OCI-LY1 (cell line): ENCODE measurements around the gene ARHGEF17.

Experiments
- H2AFZ ChIP-seq: fragments of 200-600 bp; sonication (generic), shearing (Covaris generic); 2 replicates; pipeline ENCODE4 v1.6.0; 2014; ENCODE audit warnings: antibody characterized with exemption, mild to moderate bottlenecking, low read length
- H3F3A ChIP-seq: fragments of 200-600 bp; sonication (generic), shearing (Covaris generic); 2 replicates; pipeline ENCODE4 v1.6.0; 2014; ENCODE audit warnings: mild to moderate bottlenecking, antibody characterized with exemption, low read length, moderate library complexity; ENCODE audit not compliant: insufficient read depth
- H3K27ac ChIP-seq: fragments of 200-600 bp; sonication (generic); 2 replicates; pipeline ENCODE4 v1.5.1; 2014; ENCODE audit warnings: low read length, mixed run types, mild to moderate bottlenecking, low read depth; ENCODE audit not compliant: poor library complexity, severe bottlenecking
- H3K27me3 ChIP-seq: fragments of 200-600 bp; sonication (generic); 2 replicates; pipeline ENCODE4 v1.6.0; 2014; ENCODE audit warnings: antibody characterized with exemption, mild to moderate bottlenecking, low read length, moderate library complexity; ENCODE audit not compliant: insufficient read depth
- H3K36me3 ChIP-seq: fragments of 200-600 bp; sonication (generic); 2 replicates; pipeline ENCODE4 v1.6.1; 2014; ENCODE audit warnings: mild to moderate bottlenecking, antibody characterized with exemption, low read length, moderate library complexity, mixed read lengths; ENCODE audit not compliant: insufficient read depth
- H3K4me1 ChIP-seq: fragments of 200-600 bp; sonication (generic); 2 replicates; pipeline ENCODE4 v1.5.1; 2014; ENCODE audit warnings: mild to moderate bottlenecking, low read length, moderate library complexity; ENCODE audit not compliant: insufficient read depth, severe bottlenecking
- H3K4me2 ChIP-seq: fragments of 200-600 bp; sonication (generic), shearing (Covaris generic); 2 replicates; pipeline ENCODE4 v1.6.1; 2014; ENCODE audit warnings: low read length
- H3K4me3 ChIP-seq: fragments of 200-600 bp; sonication (generic); 2 replicates; pipeline ENCODE4 v1.5.1; 2014; ENCODE audit warnings: low read length, low read depth, mild to moderate bottlenecking, mixed read lengths; ENCODE audit not compliant: poor library complexity, severe bottlenecking
- H3K79me2 ChIP-seq: fragments of 200-600 bp; shearing (Covaris generic); 2 replicates; pipeline ENCODE4 v1.6.1; 2016; ENCODE audit warnings: mixed run types, low read length, mixed read lengths; ENCODE audit not compliant: insufficient read depth
- H3K9ac ChIP-seq: fragments of 200-600 bp; sonication (generic), shearing (Covaris generic); 2 replicates; pipeline ENCODE4 v1.6.1; 2014; ENCODE audit warnings: mild to moderate bottlenecking, low read length, mixed read lengths
- H3K9me2 ChIP-seq: fragments of 200-600 bp; sonication (generic), shearing (Covaris generic); 2 replicates; pipeline ENCODE4 v1.6.1; 2014; ENCODE audit warnings: low read depth, mild to moderate bottlenecking, low read length, mixed read lengths
- H3K9me3 ChIP-seq: fragments of 200-600 bp; shearing (Covaris generic); 2 replicates; pipeline ENCODE4 v1.6.1; 2014; ENCODE audit warnings: low read length, mixed read lengths
- H4K20me1 ChIP-seq: fragments of 200-600 bp; sonication (generic), shearing (Covaris generic); 2 replicates; pipeline ENCODE4 v1.6.0; 2016; ENCODE audit warnings: mild to moderate bottlenecking, low read length; ENCODE audit not compliant: insufficient read depth
- CTCF ChIP-seq: fragments of 200-600 bp; sonication (generic), shearing (Covaris generic); IDR thresholded peaks from 2 replicates; pipeline ENCODE4 v1.5.1; 2017; ENCODE audit warnings: mild to moderate bottlenecking, antibody characterized with exemption, low read length, moderate library complexity, mixed read lengths
- EZH2 ChIP-seq: fragments of 200-600 bp; sonication (generic), shearing (Covaris generic); IDR thresholded peaks from 2 replicates; pipeline ENCODE4 v1.8.0; 2017; ENCODE audit warnings: borderline replicate concordance, mixed run types, mild to moderate bottlenecking, antibody characterized with exemption, low read length, moderate library complexity, mixed read lengths

The ARHGEF17 gene

GRCh38 chr11:73308003-73308960 is at the start of gene ARHGEF17:
ARHGEF17 (plus strand) TSS chr11:73308276; CDS start chr11:73308639, 363 bp downstream.
- peak within 1 kb of the TSS; percentile 83 for H3K4me3 ChIP-seq

GRCh38 chr11:73259406-73260126 is 48.5 kb upstream of the ARHGEF17 start:
- TF ChIP-seq CTCF = no peak
- no peak for TF ChIP-seq EZH2
- H3K4me1 ChIP-seq = no peaks in the 10 kb centered on the region
- no peaks in the 10 kb centered on the region for H4K20me1 ChIP-seq
- H3K4me3 ChIP-seq = no peak overlapping the region
- H3K27ac ChIP-seq = no peak overlapping the region
- no peaks in the 10 kb centered on the region for H3K36me3 ChIP-seq
- H3K4me2 ChIP-seq = no peak overlapping the region
- no peaks in the 10 kb centered on the region for H3K27me3 ChIP-seq
- H3K9ac ChIP-seq = no peak overlapping the region
- H3F3A ChIP-seq = no peaks in the 10 kb centered on the region
- no peaks in the 10 kb centered on the region for H3K79me2 ChIP-seq
- no peaks in the 10 kb centered on the region for H3K9me3 ChIP-seq
- H2AFZ ChIP-seq = no peak overlapping the region
- H3K9me2 ChIP-seq = no peaks in the 10 kb centered on the region

More at GRCh38 chr11:73308003-73308960, at the start of gene ARHGEF17:
- Histone ChIP-seq H3K9ac (peak within 1 kb of the TSS; percentile 56), H3K36me3 (no peaks in the 10 kb centered on the region), H3K9me2 (no peaks in the 10 kb centered on the region), H4K20me1 (no peaks in the 10 kb centered on the region), H3K27me3 (no peaks in the 10 kb centered on the region), H3K79me2 (no peaks in the 10 kb centered on the region), H3K4me1 (peaks cover 14% of the 10 kb centered on the region), H3K9me3 (no peaks in the 10 kb centered on the region), H3F3A (no peaks in the 10 kb centered on the region), H3K27ac (no peak within 1 kb of the TSS), H2AFZ (no peak within 1 kb of the TSS; the same call in 1 of the 2 replicates), H3K4me2 (peak within 1 kb of the TSS; percentile 98)
- no peak for TF ChIP-seq CTCF
- no peak for TF ChIP-seq EZH2

GRCh38 chr11:73260127-73260457 is 48.0 kb upstream of the ARHGEF17 start:
- no peak overlapping the region for H3K27ac ChIP-seq
- H3K27me3 ChIP-seq = no peaks in the 10 kb centered on the region
- TF ChIP-seq CTCF (no peak), EZH2 (no peak)
- no peak overlapping the region for H3K4me3 ChIP-seq
- H3K9ac ChIP-seq = no peak overlapping the region
- H3K4me2 ChIP-seq = no peak overlapping the region
- H3K9me2 ChIP-seq = no peaks in the 10 kb centered on the region
- H3K9me3 ChIP-seq = no peaks in the 10 kb centered on the region
- no peak overlapping the region for H2AFZ ChIP-seq
- no peaks in the 10 kb centered on the region for H3F3A ChIP-seq
- no peaks in the 10 kb centered on the region for H3K4me1 ChIP-seq
- no peaks in the 10 kb centered on the region for H3K36me3 ChIP-seq
- H3K79me2 ChIP-seq = no peaks in the 10 kb centered on the region
- H4K20me1 ChIP-seq = no peaks in the 10 kb centered on the region
